Peyer's patch (tissue), 4 donors: ENCODE results near the gene OPN3.

Experiments used
- CTCF ChIP-seq, 6 experiments: fragments of 450-650 bp in 4 of 6; fragments of 200-600 bp in 2 of 6; sonication (generic) in 1 of 6; IDR thresholded peaks; one replicate each; pipeline ENCODE4 v1.5.1; 2017 to 2019; ENCODE audit warnings: antibody characterized with exemption in 6 of 6, mild to moderate bottlenecking in 3 of 6, moderate library complexity in 1 of 6
- POLR2A ChIP-seq, 2 donors: fragments of 450-650 bp; IDR thresholded peaks; one replicate each; pipeline ENCODE4 v1.5.1; 2017; ENCODE audit warnings: antibody characterized with exemption in 2 of 2, mild to moderate bottlenecking in 2 of 2, moderate library complexity in 2 of 2

GRCh38 chr1:241688940-241689368 lies 48.8 kb upstream of the OPN3 start:
- no peak for TF ChIP-seq CTCF (IDR thresholded peaks at IDR 0.05)
- no peak for TF ChIP-seq POLR2A (IDR thresholded peaks at IDR 0.05)
